GDM1 (cell line): ENCODE measurements around the gene MXI1.

ENCODE experiments used
- DNase-seq: peaks from one replicate; lab custom pipeline; 2025; lab: John Stamatoyannopoulos, UW

MXI1 gene

DNA sequence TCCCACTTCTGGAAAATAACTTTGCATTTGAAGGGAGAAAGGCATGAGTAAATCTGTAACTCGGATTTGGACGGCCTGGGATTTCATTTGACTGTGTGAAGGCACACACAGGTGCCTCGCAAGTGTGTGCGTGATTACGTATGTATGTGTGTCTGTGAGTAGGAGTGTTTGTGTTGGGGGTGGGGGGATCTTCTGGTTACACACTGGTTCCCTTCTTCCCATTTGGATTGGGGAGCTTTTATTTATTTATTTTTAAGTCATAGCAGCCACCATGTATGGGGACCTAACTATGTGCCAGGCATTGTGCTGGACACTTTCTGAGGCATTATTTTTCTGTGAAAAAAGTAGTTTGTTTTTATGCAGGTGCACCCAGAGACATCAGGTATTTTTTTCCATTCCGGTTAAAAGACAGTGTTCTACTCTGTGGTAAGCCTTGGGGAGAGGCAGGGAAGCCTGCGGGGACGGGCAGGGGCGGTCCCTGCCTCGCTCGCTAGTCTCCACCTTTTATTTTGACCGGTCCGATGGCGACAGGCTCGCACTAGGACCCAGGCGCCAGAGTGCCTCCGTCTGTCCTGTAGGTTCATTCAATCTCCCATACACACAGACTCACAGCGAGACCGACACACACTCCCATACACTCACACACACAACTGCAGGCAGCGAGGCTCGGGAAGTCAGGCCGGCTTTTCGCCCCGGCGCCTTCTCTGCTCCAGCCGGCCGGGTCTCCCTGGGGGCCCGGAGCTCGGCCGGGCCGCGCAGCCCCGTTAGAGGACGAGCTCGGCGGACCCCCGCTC lies at the start of gene MXI1:
Gene MXI1 (plus strand): TSS at position 595 of the 794 bp plus-strand sequence. CDS start 204 bp downstream, outside the sequence.
- DNase-seq: peak; percentile 53

DNA sequence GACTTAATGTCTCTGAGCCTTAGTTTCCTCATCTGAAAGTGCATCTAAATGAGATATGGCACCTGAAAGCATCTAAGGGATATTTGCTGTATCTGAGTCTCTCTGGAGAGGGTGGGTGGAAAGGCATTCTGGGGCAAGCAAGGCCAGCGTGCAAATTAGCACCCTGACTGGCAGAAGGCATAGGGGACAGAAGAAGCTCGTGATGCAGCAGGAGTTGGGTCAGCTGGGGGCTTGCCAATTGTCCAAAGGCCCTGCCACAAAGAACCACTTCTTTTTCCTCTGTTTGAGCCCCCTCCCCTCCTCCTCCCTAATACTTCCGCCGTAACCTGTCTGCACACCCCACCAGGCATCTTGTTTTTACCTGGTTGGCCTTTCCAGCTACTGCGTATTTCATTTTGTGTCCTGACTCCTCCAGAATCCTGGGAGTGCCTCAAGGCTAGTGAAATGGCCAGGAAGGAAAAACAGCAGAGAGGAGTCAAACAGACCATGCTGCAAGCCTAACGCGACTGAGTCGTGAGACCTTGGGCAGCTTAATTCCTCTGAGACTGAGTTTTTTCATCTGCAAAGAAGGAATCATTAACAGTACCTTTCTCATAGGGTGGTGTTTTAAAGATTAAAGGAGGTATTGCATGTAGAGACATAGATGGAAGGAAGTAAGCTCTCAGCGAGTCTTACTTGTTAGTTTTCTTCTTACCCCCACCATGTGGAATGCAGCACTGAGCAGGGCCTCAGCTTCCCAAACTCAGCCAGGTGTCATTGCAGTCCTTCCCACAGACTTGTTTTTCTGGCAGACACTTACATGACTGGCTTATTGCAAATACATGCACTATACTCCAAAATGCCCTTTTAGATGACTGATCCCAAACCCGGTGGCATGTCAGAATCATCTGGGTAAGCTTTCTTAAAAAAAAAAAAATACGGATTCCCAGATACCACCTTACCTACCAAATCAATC lies 49.1 kb upstream of the MXI1 start:
- DNase-seq: no peak

GRCh38 chr10:110160081-110160480 lies 47.3 kb upstream of the MXI1 start:
- no peak for DNase-seq

GRCh38 chr10:110160522-110160921 lies 46.9 kb upstream of the MXI1 start:
- no peak for DNase-seq

DNA sequence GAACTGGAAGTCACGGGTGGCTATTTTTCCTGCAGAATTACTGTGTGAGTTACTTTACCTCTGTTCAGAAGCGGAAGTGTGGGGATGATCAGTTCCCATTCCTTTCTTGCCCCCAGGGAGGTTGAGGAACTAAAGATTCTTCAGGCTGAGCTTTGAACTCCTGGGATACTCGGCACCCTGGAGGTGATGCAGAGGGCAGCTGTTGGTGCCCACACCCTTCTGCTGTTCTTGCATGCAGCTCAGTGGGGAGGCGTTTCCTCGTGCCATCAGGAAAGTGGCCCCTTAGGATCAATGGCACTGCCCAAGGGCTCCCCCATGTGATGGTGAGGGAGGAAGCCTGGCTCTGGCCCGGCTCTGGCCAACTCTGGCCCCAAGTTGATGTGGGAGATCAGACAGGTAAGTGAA lies 44.7 kb upstream of the MXI1 start:
- no peak for DNase-seq

GRCh38 chr10:110163192-110163773 lies 44.1 kb upstream of the MXI1 start:
- no peak for DNase-seq

- DNase-seq: no peak
These were observed 43.6 kb upstream of the MXI1 start for GRCh38 chr10:110163841-110164240.

DNA sequence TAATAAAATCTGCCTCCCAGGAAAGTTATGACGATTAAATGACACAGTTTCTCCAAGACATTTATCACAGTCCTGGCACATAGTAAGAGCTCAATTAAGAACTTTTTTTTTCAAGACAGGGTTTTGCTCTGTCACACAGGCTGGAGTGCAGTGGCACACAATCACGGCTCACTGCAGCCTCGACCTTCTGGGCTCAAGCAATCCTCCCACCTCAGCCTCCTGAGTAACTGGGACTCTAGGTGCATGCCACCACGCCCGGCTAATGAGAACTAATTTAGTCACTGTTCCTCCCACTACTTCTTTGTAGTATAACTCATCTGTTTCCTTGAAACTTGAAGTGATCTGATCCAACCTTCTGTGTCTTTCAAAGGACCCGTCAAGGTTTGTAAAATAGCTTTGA lies 42.2 kb upstream of the MXI1 start:
- no peak for DNase-seq

DNA sequence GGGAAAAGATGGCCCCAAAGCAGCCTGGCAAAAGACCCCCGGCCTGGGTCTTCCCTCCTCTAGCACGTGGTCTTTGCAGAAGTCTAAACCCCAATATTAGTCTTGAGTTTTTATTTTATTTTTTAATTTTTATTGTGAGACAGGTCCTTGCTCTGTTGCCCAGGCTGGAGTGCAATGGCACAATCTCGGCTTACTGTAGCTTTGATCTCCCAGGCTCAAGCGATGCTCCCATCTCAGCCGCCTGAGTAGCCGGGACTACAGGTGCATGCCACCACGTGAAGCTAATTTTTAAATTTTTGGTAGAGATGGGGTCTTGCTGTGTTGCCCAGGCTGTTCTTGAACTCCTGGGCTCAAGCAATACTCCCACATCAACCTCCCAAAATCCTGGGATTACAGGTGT lies 40.3 kb upstream of the MXI1 start:
- DNase-seq: no peak

DNA sequence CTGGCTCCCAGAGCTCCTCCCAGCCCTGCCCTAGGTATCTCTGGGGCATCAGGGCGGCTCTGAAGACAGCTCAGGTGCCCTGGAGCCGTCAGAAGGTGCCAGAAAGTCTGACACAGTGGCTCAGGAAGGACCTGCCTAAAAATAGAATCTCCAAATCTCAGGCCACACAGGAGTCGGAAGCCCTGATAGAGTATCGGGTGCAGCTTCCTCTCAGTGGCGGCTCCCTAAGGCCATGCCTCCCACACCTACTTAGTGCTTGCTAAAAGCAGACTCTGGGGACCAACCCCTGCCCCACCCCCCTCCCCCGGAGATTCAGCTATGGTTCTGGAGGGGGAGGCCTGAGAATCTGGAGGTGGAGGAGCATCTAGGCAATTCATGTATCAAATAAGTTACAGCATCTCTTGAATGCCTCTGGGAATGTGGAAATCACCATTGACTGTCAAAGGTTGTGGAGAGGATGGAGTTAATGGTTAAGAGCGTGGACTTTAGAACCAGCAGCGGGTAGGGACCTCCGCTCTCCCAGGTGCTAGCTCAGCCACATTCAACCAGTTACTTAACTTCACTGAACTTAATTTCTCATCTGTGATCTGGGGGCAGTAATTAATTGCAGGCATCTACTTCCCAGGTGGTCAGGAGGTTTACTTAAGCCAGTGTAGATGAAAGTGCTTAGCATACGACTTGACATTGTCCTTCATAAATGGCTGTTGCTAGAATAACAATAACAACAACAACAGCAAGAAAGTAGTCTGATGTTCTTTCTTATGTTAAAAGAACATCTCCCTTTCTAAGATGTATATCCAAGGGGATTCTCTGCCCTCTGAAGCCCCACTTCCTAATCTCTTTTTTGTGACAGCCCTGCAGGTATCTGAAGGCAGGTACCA lies 38.6 kb upstream of the MXI1 start:
- DNase-seq: no peak

DNA sequence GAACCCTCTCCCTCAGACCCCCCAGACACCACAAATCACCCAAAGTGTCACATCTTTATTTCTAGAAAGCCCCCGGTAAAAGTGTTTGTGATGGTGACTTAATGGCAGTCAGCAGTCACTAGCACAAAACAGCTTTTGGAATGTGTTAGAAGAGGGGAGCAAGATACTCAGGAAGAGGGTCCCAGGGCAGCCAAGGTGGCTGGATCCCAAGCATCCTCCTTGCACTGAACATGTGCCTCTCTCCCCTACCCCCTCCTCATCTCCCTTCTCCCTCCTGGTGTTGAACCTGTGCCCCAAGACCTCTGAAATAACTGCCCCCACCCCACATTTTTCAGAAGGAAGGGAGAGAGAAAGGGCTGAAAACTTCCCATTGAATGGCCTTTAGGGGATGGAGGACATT lies 37.8 kb upstream of the MXI1 start:
- DNase-seq: no peak

DNA sequence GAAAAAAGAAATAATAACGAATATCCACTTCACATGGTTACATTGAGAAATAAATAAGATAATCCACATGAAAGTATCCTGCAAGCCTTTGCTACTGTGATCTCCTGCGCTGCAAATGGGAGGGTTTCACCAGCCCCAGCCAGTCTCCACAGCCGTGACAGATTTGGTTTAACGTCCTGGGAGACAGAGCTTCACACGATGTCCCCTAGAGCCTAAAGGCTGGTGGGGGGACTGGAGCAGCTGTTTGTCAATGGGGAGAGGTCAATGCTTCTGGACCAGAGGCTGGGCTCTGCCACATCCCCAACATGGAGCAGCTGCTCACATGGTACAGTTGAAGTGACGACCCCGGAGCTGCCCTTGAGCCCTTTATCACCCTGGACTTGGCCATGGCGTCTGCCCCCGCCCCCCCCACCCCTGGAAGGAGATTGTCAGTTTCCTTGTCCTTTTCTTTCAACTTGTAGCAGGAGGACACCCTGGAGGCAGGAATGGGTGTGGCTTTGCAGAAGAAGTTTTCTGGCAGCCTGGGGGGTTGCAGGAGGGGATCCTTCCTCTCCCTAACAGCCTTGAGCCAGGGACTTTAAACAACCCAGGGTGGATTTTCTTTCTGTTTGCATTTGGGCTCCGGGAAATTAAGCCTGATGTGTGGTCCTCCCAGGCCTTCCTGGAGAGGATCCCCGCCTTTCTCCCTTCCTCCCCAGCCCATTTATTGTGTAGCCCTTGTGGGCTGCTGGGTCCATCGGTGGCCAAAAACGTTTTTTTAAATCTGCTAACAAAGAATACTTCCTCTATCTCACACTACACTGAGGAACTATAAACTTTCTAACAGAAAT lies 37.0 kb upstream of the MXI1 start:
- no peak for DNase-seq

DNA sequence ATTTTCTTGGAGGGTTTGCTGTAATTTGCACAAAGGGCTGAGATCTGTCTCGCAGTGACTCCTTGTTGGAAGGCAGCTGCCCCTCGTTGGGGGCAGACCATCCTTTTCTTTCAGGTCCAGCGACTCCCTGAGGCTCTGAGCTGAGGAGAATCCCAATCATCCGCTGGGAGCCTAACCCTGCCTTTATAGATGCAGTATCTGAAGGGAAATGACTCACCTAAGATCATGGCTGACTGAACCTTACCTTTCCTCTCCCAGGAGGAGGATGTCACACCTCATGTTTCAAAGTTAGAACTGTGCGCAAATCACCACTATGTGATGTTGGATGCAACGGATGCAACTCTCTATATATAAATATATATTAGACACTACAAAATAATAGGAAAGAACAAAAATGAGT lies 36.4 kb upstream of the MXI1 start:
- DNase-seq: no peak

- no peak for DNase-seq
These were observed 35.2 kb upstream of the MXI1 start for GRCh38 chr10:110172155-110172554.

- DNase-seq: no peak
These were observed 33.2 kb upstream of the MXI1 start for GRCh38 chr10:110174201-110174600.

DNA sequence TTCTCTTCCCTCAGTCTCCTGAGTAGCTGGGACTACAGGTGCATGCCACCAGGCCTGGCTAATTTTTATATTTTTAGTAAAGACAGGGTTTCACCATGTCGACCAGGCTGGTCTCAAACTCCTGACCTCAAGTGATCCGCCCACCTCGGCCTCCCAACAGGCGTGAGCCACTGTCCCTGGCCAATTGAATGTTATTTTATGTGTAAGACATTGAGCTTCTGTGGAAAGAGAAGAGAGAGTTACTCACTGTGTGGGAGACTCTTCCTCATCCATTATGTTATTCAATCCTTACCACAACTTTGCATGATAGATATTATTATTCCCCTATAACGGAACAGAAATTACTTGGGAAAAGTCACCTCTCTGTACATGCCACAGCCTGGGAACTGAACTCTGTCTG lies 32.6 kb upstream of the MXI1 start:
- no peak for DNase-seq

DNA sequence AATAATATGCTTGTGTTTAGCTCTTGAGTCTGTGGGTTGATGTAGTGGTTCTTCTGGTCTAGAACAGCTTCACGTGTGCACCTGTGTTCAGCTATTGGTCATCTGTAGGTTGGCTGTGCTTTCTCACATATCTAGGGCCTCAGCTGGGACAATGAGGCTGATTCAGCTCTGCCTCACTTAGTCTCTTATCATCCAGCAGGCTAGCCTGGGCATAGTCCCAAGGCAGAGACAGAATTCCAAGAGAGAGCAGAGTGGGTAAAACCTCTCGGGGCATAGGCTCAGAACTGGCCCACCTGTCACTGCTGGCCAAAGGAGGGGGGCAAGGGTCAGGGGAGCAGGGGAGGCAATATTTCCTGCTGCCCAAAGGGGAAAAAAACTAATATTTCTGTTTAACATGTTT lies 32.0 kb upstream of the MXI1 start:
- DNase-seq: no peak

DNA sequence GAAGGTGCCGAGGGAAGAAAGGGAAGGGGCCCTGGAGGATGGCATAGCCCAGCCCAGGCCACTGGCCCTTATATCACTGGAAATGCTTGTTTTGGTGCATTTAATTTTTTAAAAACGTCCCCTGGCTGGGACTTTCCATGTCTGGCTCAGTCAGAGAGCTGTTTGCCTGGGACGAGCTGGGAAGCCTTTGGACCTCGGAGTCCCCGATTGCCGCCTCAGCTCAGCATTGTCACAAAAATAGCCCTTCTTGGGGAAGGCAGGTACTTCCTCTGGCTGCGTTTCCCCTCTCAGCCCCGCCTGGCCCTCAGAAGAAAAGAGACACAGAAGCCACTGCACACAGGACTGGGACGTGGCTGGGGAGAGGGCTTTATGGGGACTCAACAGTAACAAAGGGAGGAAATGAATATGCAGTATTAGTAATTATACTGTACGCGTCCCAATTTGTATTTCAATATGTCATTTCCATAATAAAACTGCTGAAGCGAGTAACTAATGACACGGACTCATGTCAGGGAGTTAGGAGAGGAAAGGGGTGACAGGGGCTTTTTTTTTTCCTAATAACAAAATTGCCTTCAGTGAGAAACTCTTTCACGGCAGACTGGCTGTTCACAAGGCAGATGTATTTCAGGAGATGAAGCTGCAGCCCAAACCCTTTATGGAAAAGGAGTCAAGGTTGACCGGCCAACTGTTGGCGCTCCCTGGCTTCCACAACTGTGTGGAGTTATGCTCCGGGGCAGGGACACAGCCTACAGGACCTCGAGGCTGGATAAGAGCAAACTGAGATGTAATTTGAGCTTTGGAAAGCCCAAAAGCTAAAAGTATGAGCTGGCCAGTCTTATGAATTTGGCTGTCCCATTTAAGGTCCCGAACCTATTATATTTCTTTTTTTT lies 31.0 kb upstream of the MXI1 start:
- DNase-seq: no peak

DNA sequence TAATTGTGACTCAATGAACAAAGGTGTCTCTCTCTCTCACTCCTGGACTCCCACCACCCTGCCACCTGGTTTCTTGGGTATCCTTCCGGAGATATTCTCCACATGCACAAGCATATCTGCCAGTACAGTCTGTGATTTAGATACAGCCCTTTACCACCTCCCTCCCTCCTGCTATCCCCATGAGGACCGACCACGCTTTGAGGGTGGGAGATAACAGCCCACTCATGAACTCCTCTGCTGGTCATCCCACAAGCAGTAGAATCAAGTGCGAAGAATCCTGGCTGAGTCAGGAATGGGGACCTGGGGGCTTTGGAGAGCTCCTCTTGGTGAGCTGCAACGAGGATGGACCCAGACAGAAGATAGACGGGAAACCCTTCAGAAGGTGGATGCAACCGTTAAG lies 28.2 kb upstream of the MXI1 start:
- no peak for DNase-seq

GRCh38 chr10:110181451-110181850 lies 26.0 kb upstream of the MXI1 start:
- DNase-seq: no peak
